ENCODE data around the gene ANKRD33B. TPM values are rescaled to one million over a fixed set of nuclear protein-coding genes. Genes with fewer than 3 reads are reported as not detected.

Gene ANKRD33B
- total RNA-seq, 1 donor from 2014 or later: 31.1 TPM

DNA sequence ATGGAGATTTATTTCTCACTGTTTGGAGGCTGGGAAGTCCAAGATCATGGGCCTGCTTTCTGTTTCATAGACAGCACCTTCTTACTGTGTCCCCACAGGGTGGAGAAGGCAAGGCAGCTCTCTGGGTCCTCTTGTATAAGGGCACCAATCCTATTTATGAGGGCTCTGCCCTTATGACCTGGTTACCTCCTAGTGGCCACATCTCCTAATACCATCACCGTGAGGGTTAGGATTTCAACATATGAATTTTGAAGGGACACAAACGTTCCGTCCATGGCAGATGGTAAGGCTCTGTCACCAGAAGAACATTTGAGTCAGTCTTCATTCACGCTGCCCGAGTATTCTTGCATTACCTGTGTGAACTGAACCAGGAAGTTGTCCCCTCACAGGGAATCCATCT, 48.4 kb downstream of the ANKRD33B start:
- intact Hi-C loops (cut with micrococcal nuclease): no loop called here
- Mint-ChIP-seq H3K4me1 (ENCODE audit: low read depth) (peaks cover 40% of the 10 kb centered on the region), H3K9me3 (no peaks in the 10 kb centered on the region), H3K4me3 (ENCODE audit: low read depth) (no peak overlapping the region), H3K36me3 (ENCODE audit: low read depth) (peaks cover 6% of the 10 kb centered on the region), H3K27ac (peak overlapping the region; percentile 78), H3K27me3 (ENCODE audit: low read depth) (no peaks in the 10 kb centered on the region)
- no peak for DNase-seq (ENCODE audit: low spot score)

DNA sequence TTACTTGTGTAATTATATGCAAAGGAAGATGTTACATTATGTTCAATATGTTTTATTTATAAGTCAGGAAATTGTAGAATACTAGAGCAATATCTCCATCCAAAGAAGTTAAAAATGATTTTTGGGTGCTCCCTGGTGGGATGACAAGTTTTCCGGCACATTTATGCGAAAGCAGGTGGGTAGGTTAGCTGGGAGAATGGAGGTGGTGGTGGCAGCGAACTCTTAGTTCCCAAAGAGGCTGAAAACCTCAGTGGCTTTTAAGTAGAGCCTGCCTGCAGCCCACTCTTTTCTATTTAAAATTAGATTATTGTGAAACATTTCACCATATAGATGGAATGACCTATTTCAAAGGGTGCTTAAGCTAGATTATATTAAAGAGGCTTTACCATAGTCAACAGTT, 51.8 kb downstream of the ANKRD33B start:
- DNase-seq (ENCODE audit: low spot score): no peak
- intact Hi-C loops (cut with micrococcal nuclease): no loop called here
- Mint-ChIP-seq H3K27ac (no peak overlapping the region), H3K36me3 (ENCODE audit: low read depth) (peaks cover 14% of the 10 kb centered on the region), H3K4me3 (ENCODE audit: low read depth) (no peak overlapping the region), H3K4me1 (ENCODE audit: low read depth) (peaks cover 18% of the 10 kb centered on the region), H3K27me3 (ENCODE audit: low read depth) (no peaks in the 10 kb centered on the region), H3K9me3 (no peaks in the 10 kb centered on the region)

GRCh38 chr5:10617103-10617502, 53.2 kb downstream of the ANKRD33B start:
- intact Hi-C loops (cut with micrococcal nuclease): no loop called here
- H3K27me3 Mint-ChIP-seq (ENCODE audit: low read depth): no peaks in the 10 kb centered on the region
- H3K27ac Mint-ChIP-seq: no peak overlapping the region
- H3K36me3 Mint-ChIP-seq (ENCODE audit: low read depth): peaks cover 21% of the 10 kb centered on the region
- H3K4me3 Mint-ChIP-seq (ENCODE audit: low read depth): no peak overlapping the region
- H3K4me1 Mint-ChIP-seq (ENCODE audit: low read depth): peaks cover 6% of the 10 kb centered on the region
- no peaks in the 10 kb centered on the region for H3K9me3 Mint-ChIP-seq
- DNase-seq (ENCODE audit: low spot score): no peak

DNA sequence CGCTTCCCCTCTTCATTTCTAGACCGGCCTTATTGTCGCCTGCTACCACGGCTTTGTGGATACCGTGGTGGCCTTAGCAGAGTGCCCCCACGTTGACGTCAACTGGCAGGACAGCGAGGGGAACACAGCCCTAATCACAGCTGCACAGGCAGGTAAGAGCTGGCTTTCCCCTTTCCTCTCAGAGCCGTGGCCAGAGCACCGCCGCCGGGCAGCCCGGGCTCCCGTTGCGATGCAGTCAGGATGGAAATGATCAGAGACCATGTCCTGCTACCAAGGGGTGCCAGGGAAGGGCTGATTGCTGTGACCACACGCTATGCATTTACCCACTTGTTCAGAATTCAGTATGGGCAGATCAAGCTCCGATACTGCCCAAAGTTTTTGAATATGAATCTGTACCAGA, 54.4 kb downstream of the ANKRD33B start:
- no peak for DNase-seq (ENCODE audit: low spot score)
- intact Hi-C loops (cut with micrococcal nuclease): no loop called here
- Mint-ChIP-seq H3K36me3 (ENCODE audit: low read depth) (peaks cover 21% of the 10 kb centered on the region), H3K27me3 (ENCODE audit: low read depth) (no peaks in the 10 kb centered on the region), H3K4me1 (ENCODE audit: low read depth) (no peaks in the 10 kb centered on the region), H3K27ac (no peak overlapping the region), H3K9me3 (no peaks in the 10 kb centered on the region), H3K4me3 (ENCODE audit: low read depth) (no peak overlapping the region)

GRCh38 chr5:10619649-10620048, 55.8 kb downstream of the ANKRD33B start:
- intact Hi-C loops (cut with micrococcal nuclease): no loop called here
- Mint-ChIP-seq H3K36me3 (ENCODE audit: low read depth) (peaks cover 24% of the 10 kb centered on the region), H3K4me1 (ENCODE audit: low read depth) (peaks cover 2% of the 10 kb centered on the region)

GRCh38 chr5:10620346-10620745, 56.5 kb downstream of the ANKRD33B start:
- Mint-ChIP-seq H3K4me3 (ENCODE audit: low read depth) (no peak overlapping the region), H3K27ac (no peak overlapping the region), H3K4me1 (ENCODE audit: low read depth) (peaks cover 2% of the 10 kb centered on the region)

More at GRCh38 chr5:10619649-10620048, 55.8 kb downstream of the ANKRD33B start:
- no peaks in the 10 kb centered on the region for H3K9me3 Mint-ChIP-seq
- H3K27me3 Mint-ChIP-seq (ENCODE audit: low read depth): no peaks in the 10 kb centered on the region
- DNase-seq (ENCODE audit: low spot score): no peak
- no peak overlapping the region for H3K4me3 Mint-ChIP-seq (ENCODE audit: low read depth)
- H3K27ac Mint-ChIP-seq: no peak overlapping the region

DNA sequence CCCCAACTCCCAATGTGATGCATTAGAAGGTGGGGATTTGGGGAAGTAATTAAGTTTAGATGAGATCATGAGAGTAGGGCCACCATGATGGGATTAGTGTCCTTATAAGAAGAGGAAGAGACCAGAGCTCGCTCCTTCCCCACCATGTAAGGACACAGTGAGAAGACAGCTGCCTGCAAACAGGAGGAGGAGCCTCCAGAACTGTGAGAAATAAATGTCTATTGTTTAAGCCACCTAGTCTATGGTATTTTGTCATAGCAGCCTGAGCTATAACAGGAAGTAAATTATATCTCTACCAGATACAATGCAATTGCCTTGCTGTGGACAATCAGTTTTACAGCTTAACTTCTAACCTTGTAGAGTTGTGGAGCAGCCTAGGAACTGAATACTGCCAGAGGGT, 58.0 kb downstream of the ANKRD33B start:
- H3K9me3 Mint-ChIP-seq: no peaks in the 10 kb centered on the region
- H3K27me3 Mint-ChIP-seq (ENCODE audit: low read depth): no peaks in the 10 kb centered on the region
- no peak overlapping the region for H3K27ac Mint-ChIP-seq
- intact Hi-C loops (cut with micrococcal nuclease): no loop called here
- no peak for DNase-seq (ENCODE audit: low spot score)
- H3K36me3 Mint-ChIP-seq (ENCODE audit: low read depth): peaks cover 32% of the 10 kb centered on the region
- H3K4me3 Mint-ChIP-seq (ENCODE audit: low read depth): no peak overlapping the region
- H3K4me1 Mint-ChIP-seq (ENCODE audit: low read depth): peaks cover 5% of the 10 kb centered on the region

More at GRCh38 chr5:10620346-10620745, 56.5 kb downstream of the ANKRD33B start:
- no peak for DNase-seq (ENCODE audit: low spot score)
- Mint-ChIP-seq H3K27me3 (ENCODE audit: low read depth) (no peaks in the 10 kb centered on the region), H3K36me3 (ENCODE audit: low read depth) (peaks cover 27% of the 10 kb centered on the region), H3K9me3 (no peaks in the 10 kb centered on the region)
- intact Hi-C loops (cut with micrococcal nuclease): no loop called here

- Mint-ChIP-seq H3K4me3 (ENCODE audit: low read depth) (no peak overlapping the region), H3K27me3 (ENCODE audit: low read depth) (no peaks in the 10 kb centered on the region), H3K27ac (no peak overlapping the region), H3K9me3 (no peaks in the 10 kb centered on the region), H3K4me1 (ENCODE audit: low read depth) (peaks cover 15% of the 10 kb centered on the region), H3K36me3 (ENCODE audit: low read depth) (peaks cover 32% of the 10 kb centered on the region)
- intact Hi-C loops (cut with micrococcal nuclease): no loop called here
- no peak for DNase-seq (ENCODE audit: low spot score)
Measured at GRCh38 chr5:10622810-10623209, 58.9 kb downstream of the ANKRD33B start.

DNA sequence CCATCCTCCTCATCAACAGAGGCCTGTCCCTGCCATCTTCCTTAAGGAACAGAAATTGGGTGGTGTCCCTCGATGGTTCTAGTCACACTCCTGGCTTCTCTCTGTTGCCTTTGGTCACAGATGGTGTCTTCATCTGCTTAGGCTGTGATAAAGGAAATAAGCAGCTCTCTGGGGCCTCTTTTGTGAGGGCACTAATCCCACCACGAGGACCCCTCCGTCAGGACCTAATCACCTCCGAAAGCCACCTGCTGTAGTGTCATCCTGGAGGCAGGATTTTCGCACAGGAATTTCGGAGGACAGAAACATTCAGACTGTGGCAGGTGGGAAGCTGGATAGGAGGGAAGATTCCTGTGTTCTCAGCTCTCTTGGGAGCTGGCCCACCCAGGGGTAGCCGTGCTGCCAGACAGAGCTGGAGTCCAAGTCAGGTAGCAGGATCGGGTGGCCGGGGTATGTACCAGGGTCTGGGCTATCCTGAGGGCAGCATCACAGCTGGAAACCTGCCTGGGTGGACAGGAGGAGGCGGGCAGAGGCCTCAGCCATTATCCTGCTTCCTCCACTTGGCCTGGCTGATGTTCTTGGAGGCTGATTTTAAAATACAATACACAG, 59.5 kb downstream of the ANKRD33B start:
- no peaks in the 10 kb centered on the region for H3K9me3 Mint-ChIP-seq
- peaks cover 31% of the 10 kb centered on the region for H3K36me3 Mint-ChIP-seq (ENCODE audit: low read depth)
- H3K27ac Mint-ChIP-seq: no peak overlapping the region
- intact Hi-C loops (cut with micrococcal nuclease): no loop called here
- DNase-seq (ENCODE audit: low spot score): no peak
- no peak overlapping the region for H3K4me3 Mint-ChIP-seq (ENCODE audit: low read depth)
- H3K27me3 Mint-ChIP-seq (ENCODE audit: low read depth): no peaks in the 10 kb centered on the region
- H3K4me1 Mint-ChIP-seq (ENCODE audit: low read depth): peaks cover 18% of the 10 kb centered on the region

- intact Hi-C loops (cut with micrococcal nuclease): no loop called here
- DNase-seq (ENCODE audit: low spot score): no peak
- Mint-ChIP-seq H3K9me3 (no peaks in the 10 kb centered on the region), H3K27me3 (ENCODE audit: low read depth) (no peaks in the 10 kb centered on the region), H3K4me1 (ENCODE audit: low read depth) (peaks cover 26% of the 10 kb centered on the region), H3K36me3 (ENCODE audit: low read depth) (peaks cover 30% of the 10 kb centered on the region), H3K4me3 (ENCODE audit: low read depth) (no peak overlapping the region), H3K27ac (no peak overlapping the region)
Measured at GRCh38 chr5:10624206-10624605, 60.3 kb downstream of the ANKRD33B start.

DNA sequence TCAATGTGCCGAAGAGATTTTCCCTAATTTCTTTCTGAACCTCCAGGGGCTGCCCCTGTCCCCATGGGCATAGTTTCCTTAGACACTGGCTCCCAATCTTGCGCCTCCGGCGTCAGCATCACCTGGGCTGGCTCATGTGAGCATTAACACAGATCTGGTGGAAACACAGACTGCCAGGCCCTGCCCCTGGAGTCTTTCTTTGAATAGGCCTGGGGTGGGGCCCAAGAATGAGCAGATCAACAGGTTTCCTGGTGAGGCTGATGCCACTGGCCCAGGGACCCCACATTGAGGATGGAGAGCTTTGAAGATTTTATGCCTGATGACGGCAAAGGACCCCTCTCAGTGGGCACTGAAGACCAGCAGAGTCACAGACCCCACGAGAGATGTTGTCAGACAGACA, 60.8 kb downstream of the ANKRD33B start:
- H3K4me3 Mint-ChIP-seq (ENCODE audit: low read depth): no peak overlapping the region

GRCh38 chr5:10625700-10626472, 62.0 kb downstream of the ANKRD33B start:
- Mint-ChIP-seq H3K4me3 (ENCODE audit: low read depth) (no peak overlapping the region), H3K9me3 (peaks cover 6% of the 10 kb centered on the region), H3K36me3 (ENCODE audit: low read depth) (peaks cover 33% of the 10 kb centered on the region), H3K27ac (no peak overlapping the region), H3K4me1 (ENCODE audit: low read depth) (peaks cover 38% of the 10 kb centered on the region), H3K27me3 (ENCODE audit: low read depth) (no peaks in the 10 kb centered on the region)
- intact Hi-C loops (cut with micrococcal nuclease): no loop called here
- no peak for DNase-seq (ENCODE audit: low spot score)

More for the DNA sequence above, 60.8 kb downstream of the ANKRD33B start:
- Mint-ChIP-seq H3K4me1 (ENCODE audit: low read depth) (peaks cover 31% of the 10 kb centered on the region), H3K27me3 (ENCODE audit: low read depth) (no peaks in the 10 kb centered on the region), H3K27ac (no peak overlapping the region), H3K9me3 (peaks cover 4% of the 10 kb centered on the region), H3K36me3 (ENCODE audit: low read depth) (peaks cover 34% of the 10 kb centered on the region)
- intact Hi-C loops (cut with micrococcal nuclease): no loop called here
- no peak for DNase-seq (ENCODE audit: low spot score)

- Mint-ChIP-seq H3K4me3 (ENCODE audit: low read depth) (no peak overlapping the region), H3K9me3 (peaks cover 6% of the 10 kb centered on the region), H3K27ac (no peak overlapping the region), H3K4me1 (ENCODE audit: low read depth) (peaks cover 44% of the 10 kb centered on the region), H3K36me3 (ENCODE audit: low read depth) (peaks cover 31% of the 10 kb centered on the region), H3K27me3 (ENCODE audit: low read depth) (no peaks in the 10 kb centered on the region)
- intact Hi-C loops (cut with micrococcal nuclease): loop anchor here (1.0 kb wide), 4 partner anchors 15 to 174 kb away; no protein-coding TSS in a partner anchor
- DNase-seq (ENCODE audit: low spot score): no peak
Measured at GRCh38 chr5:10626473-10627013, 62.7 kb downstream of the ANKRD33B start.

Measured in activated T-helper 2 cell treated with anti-CD3 and anti-CD28 coated beads, Interferon-gamma antibody, Interleukin-2, Interleukin-4, amounts not matched to agents 10 μg/mL and 5 μg/mL and 100 μg/mL, durations not matched to agents 14 hours and 24 hours and 36 hours (primary cell).